Mesodermal cell (in vitro differentiated cells): ENCODE measurements around the gene PARP12.

Experiments used
- H3K27ac ChIP-seq: 2 replicates; pipeline ENCODE4 v1.7.0; 2013; ENCODE audit warnings: mild to moderate bottlenecking, low read depth, low read length, moderate library complexity; ENCODE audit not compliant: severe bottlenecking
- H3K36me3 ChIP-seq: 2 replicates; pipeline ENCODE4 v1.7.1; 2013; ENCODE audit warnings: mild to moderate bottlenecking, low read length, moderate library complexity; ENCODE audit not compliant: control insufficient read depth, insufficient read depth
- H3K4me1 ChIP-seq: one replicate; pipeline ENCODE4 v1.7.1; 2013; ENCODE audit warnings: mild to moderate bottlenecking, low read length; ENCODE audit not compliant: insufficient read depth, control insufficient read depth, poor library complexity, severe bottlenecking
- H3K4me3 ChIP-seq: 2 replicates; pipeline ENCODE4 v1.7.0; 2013; ENCODE audit warnings: low read length, control low read depth, mild to moderate bottlenecking; ENCODE audit not compliant: insufficient read depth, poor library complexity, severe bottlenecking; ENCODE audit errors: extremely low read depth
- H3K9me3 ChIP-seq: 2 replicates; pipeline ENCODE4 v1.7.1; 2013; ENCODE audit warnings: mild to moderate bottlenecking, low read length, moderate library complexity; ENCODE audit not compliant: control insufficient read depth
- WGBS, 2 experiments: methylation state at CpG; one replicate each; pipeline ENCODE4 v1.1.5; 2013; ENCODE audit warnings: missing lambda C conversion rate in 2 of 2; ENCODE audit not compliant: insufficient coverage in 2 of 2; 5-methylcytosine and 5-hydroxymethylcytosine counted together

The PARP12 gene

GRCh38 chr7:140024585-140024984, 38.2 kb downstream of the PARP12 start:
- no peak overlapping the region for H3K27ac ChIP-seq
- H3K4me1 ChIP-seq, result no peaks in the 10 kb centered on the region
- H3K4me3 ChIP-seq, result no peak overlapping the region
- H3K36me3 ChIP-seq, result no peaks in the 10 kb centered on the region
- 96 to 98% methylated on average over 14 to 18 of the region's 18 CpGs for WGBS, 2 experiments
- H3K9me3 ChIP-seq, result no peaks in the 10 kb centered on the region

GRCh38 chr7:140023728-140024127, 39.0 kb downstream of the PARP12 start:
- Histone ChIP-seq H3K4me1 (no peaks in the 10 kb centered on the region), H3K27ac (no peak overlapping the region), H3K9me3 (no peaks in the 10 kb centered on the region), H3K4me3 (no peak overlapping the region), H3K36me3 (no peaks in the 10 kb centered on the region)
- WGBS, 2 experiments, result 82 to 92% methylated on average over 5 to 6 of the region's 6 CpGs

- Histone ChIP-seq H3K9me3 (no peaks in the 10 kb centered on the region), H3K4me3 (no peak overlapping the region), H3K4me1 (no peaks in the 10 kb centered on the region), H3K27ac (no peak overlapping the region), H3K36me3 (no peaks in the 10 kb centered on the region)
- WGBS, 2 experiments, result 83 to 84% methylated on average over 4 of the region's 7 CpGs
Observed at GRCh38 chr7:140022582-140023211, 40.1 kb downstream of the PARP12 start.

GRCh38 chr7:140021603-140022002, 41.1 kb downstream of the PARP12 start:
- no peaks in the 10 kb centered on the region for H3K9me3 ChIP-seq
- H3K4me1 ChIP-seq, result no peaks in the 10 kb centered on the region
- H3K36me3 ChIP-seq, result no peaks in the 10 kb centered on the region
- H3K27ac ChIP-seq, result no peak overlapping the region
- 80 to 86% methylated on average over 2 to 8 of the region's 8 CpGs for WGBS, 2 experiments
- no peak overlapping the region for H3K4me3 ChIP-seq

GRCh38 chr7:140019606-140020005, 43.1 kb downstream of the PARP12 start:
- Histone ChIP-seq H3K9me3 (no peaks in the 10 kb centered on the region), H3K36me3 (no peaks in the 10 kb centered on the region), H3K27ac (no peak overlapping the region), H3K4me1 (no peaks in the 10 kb centered on the region), H3K4me3 (no peak overlapping the region)
- 60 to 90% methylated on average over 1 to 2 of the region's 3 CpGs for WGBS, 2 experiments

DNA sequence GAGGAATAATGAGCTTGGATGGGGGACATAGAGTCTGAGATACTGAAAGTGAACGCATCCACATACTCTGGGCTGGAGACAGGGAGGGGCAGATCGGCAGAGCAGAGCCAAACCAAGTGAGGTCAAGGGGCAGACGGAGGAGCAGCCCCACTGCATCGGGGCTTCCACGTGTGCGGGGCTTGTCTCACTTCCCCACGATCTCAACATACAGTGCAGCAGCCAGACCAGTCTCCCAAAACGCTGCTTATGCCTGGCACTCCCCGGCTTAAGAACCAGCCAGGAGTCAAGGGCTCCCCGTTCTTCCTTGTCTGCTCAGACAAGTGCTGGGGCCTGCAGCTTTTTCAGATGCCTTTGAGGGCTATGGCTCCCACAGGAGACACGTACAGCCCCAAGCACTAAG, 43.6 kb downstream of the PARP12 start:
- Histone ChIP-seq H3K9me3 (no peaks in the 10 kb centered on the region), H3K4me3 (no peak overlapping the region), H3K36me3 (no peaks in the 10 kb centered on the region), H3K4me1 (no peaks in the 10 kb centered on the region), H3K27ac (no peak overlapping the region)
- 79% methylated on average over 8 to 10 of the region's 11 CpGs for WGBS, 2 experiments

GRCh38 chr7:140018125-140019043, 44.4 kb downstream of the PARP12 start:
- Histone ChIP-seq H3K4me3 (no peak overlapping the region), H3K36me3 (no peaks in the 10 kb centered on the region), H3K4me1 (no peaks in the 10 kb centered on the region), H3K9me3 (no peaks in the 10 kb centered on the region), H3K27ac (no peak overlapping the region)
- 87 to 92% methylated on average over 5 to 6 of the region's 9 CpGs for WGBS, 2 experiments

DNA sequence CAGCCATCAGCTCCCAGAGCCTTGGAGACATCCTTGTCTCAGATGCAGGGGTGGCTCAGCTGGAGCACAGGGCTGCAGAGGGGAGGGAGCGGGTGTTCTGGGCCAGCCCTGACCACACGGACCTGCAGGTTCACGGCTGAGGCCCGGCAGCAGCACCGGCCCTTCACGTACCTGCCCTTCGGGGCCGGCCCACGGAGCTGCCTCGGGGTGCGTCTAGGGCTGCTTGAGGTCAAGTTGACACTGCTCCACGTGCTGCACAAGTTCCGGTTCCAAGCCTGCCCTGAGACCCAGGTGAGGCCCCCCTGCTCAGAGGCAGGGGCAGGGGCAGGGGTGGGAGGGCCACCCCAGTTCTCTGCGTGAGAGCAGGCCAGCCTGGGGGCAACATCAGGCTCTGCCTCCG, 45.2 kb downstream of the PARP12 start:
- H3K4me1 ChIP-seq, result no peaks in the 10 kb centered on the region
- no peak overlapping the region for H3K4me3 ChIP-seq
- WGBS, 2 experiments, result 78 to 88% methylated on average over 14 of the region's 15 CpGs
- no peaks in the 10 kb centered on the region for H3K36me3 ChIP-seq
- no peak overlapping the region for H3K27ac ChIP-seq
- H3K9me3 ChIP-seq, result no peaks in the 10 kb centered on the region

GRCh38 chr7:140017034-140017433, 45.7 kb downstream of the PARP12 start:
- WGBS, 2 experiments, result 90 to 95% methylated on average over 7 of the region's 7 CpGs
- Histone ChIP-seq H3K9me3 (no peaks in the 10 kb centered on the region), H3K4me1 (no peaks in the 10 kb centered on the region), H3K27ac (no peak overlapping the region), H3K4me3 (no peak overlapping the region), H3K36me3 (no peaks in the 10 kb centered on the region)

DNA sequence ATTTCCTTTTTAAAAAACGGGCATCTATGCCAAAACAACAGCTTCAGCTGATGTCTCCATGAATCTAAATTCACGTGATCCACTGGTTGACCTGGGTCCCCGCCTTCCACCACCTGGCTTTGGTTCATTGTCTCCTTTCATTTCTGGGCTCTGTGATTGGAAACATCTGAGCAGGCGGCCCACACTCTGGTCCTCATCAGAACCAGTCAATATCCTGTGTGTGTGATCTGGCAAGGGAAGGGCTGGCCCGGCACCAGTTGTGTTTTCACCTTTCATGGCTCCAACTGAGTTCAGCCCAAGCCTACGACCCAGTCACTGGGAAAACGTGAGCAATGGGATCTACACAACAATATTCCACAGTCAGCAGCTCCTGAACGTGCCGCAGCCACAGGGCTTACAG, 46.2 kb downstream of the PARP12 start:
- Histone ChIP-seq H3K27ac (no peak overlapping the region), H3K9me3 (no peaks in the 10 kb centered on the region), H3K4me3 (no peak overlapping the region), H3K4me1 (no peaks in the 10 kb centered on the region), H3K36me3 (no peaks in the 10 kb centered on the region)
- WGBS, 2 experiments, result 93 to 95% methylated on average over 6 to 7 of the region's 9 CpGs

DNA sequence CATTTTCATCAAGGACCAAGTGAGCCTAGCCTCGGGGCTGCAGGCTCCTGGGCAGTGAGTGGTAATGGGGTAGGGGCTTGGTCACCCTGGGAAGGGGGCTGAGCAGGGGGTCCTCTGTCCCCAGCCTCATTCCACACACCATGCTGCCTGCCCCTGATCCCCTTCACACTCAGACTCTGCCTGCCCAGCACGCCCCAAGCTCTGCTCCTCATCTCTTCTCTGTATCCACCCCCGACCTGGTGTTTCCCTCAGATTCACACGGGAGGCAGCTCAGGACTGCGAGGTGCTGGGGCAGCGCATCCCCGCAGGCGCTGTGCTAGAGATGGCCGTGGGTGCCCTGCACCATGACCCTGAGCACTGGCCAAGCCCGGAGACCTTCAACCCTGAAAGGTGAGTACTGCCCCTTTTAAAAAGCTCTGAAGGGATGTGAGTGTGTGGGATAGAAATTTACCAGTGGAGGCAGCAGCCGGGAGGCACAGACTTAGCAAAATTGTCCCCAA, 47.2 kb downstream of the PARP12 start:
- Histone ChIP-seq H3K27ac (no peak overlapping the region), H3K9me3 (no peaks in the 10 kb centered on the region), H3K36me3 (no peaks in the 10 kb centered on the region), H3K4me3 (no peak overlapping the region), H3K4me1 (no peaks in the 10 kb centered on the region)
- 83 to 86% methylated on average over 6 to 9 of the region's 11 CpGs for WGBS, 2 experiments
